HG03432 (cell line): Measurements from ENCODE around the gene PSMD1.
A peak's percentile ranks its signal among the peaks of the same experiment; 100 is the strongest.
"Not testable (repeated sequence)": the region's sequence is repeated elsewhere in the genome, so short reads cannot be mapped to it uniquely, and the experiment has no call there.

Source experiments
- ATAC-seq: cut with Tn5 transposase; IDR thresholded peaks from one replicate; pipeline ENCODE4 v1.9.1; 2021; ENCODE audit warnings: mild to moderate bottlenecking, moderate library complexity; ENCODE audit not compliant: unreplicated experiment

Gene PSMD1

GRCh38 chr2:231181860-231182512, 125.3 kb downstream of the PSMD1 start:
- ATAC-seq: peak; percentile 67

- ATAC-seq: no peak
Measured at GRCh38 chr2:231182513-231182899, 125.8 kb downstream of the PSMD1 start.

- ATAC-seq: no peak
Measured at GRCh38 chr2:231183851-231184250, 127.2 kb downstream of the PSMD1 start.

GRCh38 chr2:231184319-231184718, 127.7 kb downstream of the PSMD1 start:
- ATAC-seq: no peak

GRCh38 chr2:231185050-231185725, 128.5 kb downstream of the PSMD1 start:
- no peak for ATAC-seq

GRCh38 chr2:231185886-231186285, 129.2 kb downstream of the PSMD1 start:
- ATAC-seq: no peak

GRCh38 chr2:231186325-231186724, 129.7 kb downstream of the PSMD1 start:
- no peak for ATAC-seq

GRCh38 chr2:231187736-231188505, 131.3 kb downstream of the PSMD1 start:
- ATAC-seq: no peak

GRCh38 chr2:231188506-231189170, 132.0 kb downstream of the PSMD1 start:
- ATAC-seq: no peak

GRCh38 chr2:231189171-231189530, 132.5 kb downstream of the PSMD1 start:
- no peak for ATAC-seq

- ATAC-seq: no peak
Measured at GRCh38 chr2:231189571-231190495, 133.2 kb downstream of the PSMD1 start.

GRCh38 chr2:231190531-231191197, 134.0 kb downstream of the PSMD1 start:
- no peak for ATAC-seq

GRCh38 chr2:231191896-231192872, 135.5 kb downstream of the PSMD1 start:
- no peak for ATAC-seq

- no peak for ATAC-seq
Measured at GRCh38 chr2:231193216-231193615, 136.5 kb downstream of the PSMD1 start.

GRCh38 chr2:231196592-231196991, 139.9 kb downstream of the PSMD1 start:
- ATAC-seq: no peak

- not testable (repeated sequence) for ATAC-seq
Measured at GRCh38 chr2:231197196-231197595, 140.5 kb downstream of the PSMD1 start.

GRCh38 chr2:231197706-231198290, 141.1 kb downstream of the PSMD1 start:
- ATAC-seq: no peak
